Vagina (tissue), 2 donors: ENCODE measurements around the gene CACNG1.

Experiments used
- POLR2A ChIP-seq, 2 donors: fragments of 450-650 bp; IDR thresholded peaks; one replicate each; pipeline ENCODE4 v1.6.1; 2017; ENCODE audit warnings: antibody characterized with exemption in 2 of 2, mild to moderate bottlenecking in 2 of 2, moderate library complexity in 2 of 2
- POLR2AphosphoS5 ChIP-seq, 2 donors: sonication (generic); formaldehyde crosslinking; IDR thresholded peaks; one replicate each; pipeline ENCODE4 v1.9.0; 2017; ENCODE audit warnings: antibody characterized with exemption in 2 of 2, mild to moderate bottlenecking in 2 of 2, low read depth in 1 of 2; ENCODE audit not compliant: insufficient read depth in 1 of 2
- TF ChIP-seq, protein P1 (sequence below), 3 experiments: fragments of 450-650 bp in 2 of 3; fragments of 200-600 bp in 1 of 3; sonication (generic) in 1 of 3; IDR thresholded peaks; one replicate each; pipeline ENCODE4 v1.5.1; 2017 to 2019; ENCODE audit warnings: antibody characterized with exemption in 3 of 3, mild to moderate bottlenecking in 2 of 3, moderate library complexity in 2 of 3

DNA sequence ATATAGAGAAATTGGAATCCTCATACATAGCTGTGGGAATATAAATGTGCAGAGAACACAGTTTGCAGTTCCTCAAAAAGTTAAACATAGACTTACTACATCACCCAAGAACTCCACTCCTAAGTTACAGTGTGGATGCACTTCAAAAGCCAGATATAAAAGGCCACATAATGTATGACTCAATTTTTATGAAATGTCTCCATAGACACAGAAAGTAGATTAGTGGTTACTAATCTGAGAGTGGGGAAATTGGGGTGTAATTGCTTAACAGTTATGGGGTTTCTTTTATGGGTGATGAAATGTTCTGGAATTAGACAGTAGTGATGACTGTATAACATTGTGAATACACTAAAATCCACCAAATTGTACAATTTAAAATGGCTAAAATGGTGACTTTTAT is 60.9 kb downstream of the CACNG1 start:
- TF ChIP-seq, protein P1, sequence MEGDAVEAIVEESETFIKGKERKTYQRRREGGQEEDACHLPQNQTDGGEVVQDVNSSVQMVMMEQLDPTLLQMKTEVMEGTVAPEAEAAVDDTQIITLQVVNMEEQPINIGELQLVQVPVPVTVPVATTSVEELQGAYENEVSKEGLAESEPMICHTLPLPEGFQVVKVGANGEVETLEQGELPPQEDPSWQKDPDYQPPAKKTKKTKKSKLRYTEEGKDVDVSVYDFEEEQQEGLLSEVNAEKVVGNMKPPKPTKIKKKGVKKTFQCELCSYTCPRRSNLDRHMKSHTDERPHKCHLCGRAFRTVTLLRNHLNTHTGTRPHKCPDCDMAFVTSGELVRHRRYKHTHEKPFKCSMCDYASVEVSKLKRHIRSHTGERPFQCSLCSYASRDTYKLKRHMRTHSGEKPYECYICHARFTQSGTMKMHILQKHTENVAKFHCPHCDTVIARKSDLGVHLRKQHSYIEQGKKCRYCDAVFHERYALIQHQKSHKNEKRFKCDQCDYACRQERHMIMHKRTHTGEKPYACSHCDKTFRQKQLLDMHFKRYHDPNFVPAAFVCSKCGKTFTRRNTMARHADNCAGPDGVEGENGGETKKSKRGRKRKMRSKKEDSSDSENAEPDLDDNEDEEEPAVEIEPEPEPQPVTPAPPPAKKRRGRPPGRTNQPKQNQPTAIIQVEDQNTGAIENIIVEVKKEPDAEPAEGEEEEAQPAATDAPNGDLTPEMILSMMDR (IDR thresholded peaks at IDR 0.05), result no peak
- TF ChIP-seq POLR2AphosphoS5 (IDR thresholded peaks at IDR 0.05; ENCODE audit: insufficient read depth in 1 of 2, low read depth in 1 of 2), result no peak
- no peak for TF ChIP-seq POLR2A (IDR thresholded peaks at IDR 0.05)
